Umbilical cord (tissue), 2 donors: ENCODE data around the gene HERC2. TPM values are rescaled to one million over a fixed set of nuclear protein-coding genes. Genes with fewer than 3 reads are reported as not detected.

Source experiments
- DNase-seq: peaks from one replicate; pipeline ENCODE4 v3.0.0-alpha.2; 2015; ENCODE audit warnings: low spot score
- total RNA-seq: library from RNA; depleted of rRNA; stranded (reverse); fragments of >200 nt; gene quantifications from one replicate; pipeline ENCODE4 v1.2.3, GENCODE V29; 2014; ENCODE audit warnings: low replicate concordance; ENCODE audit not compliant: insufficient read depth

Gene HERC2
- total RNA-seq, 1 donor from 2014 or later: 43.8 TPM

DNA sequence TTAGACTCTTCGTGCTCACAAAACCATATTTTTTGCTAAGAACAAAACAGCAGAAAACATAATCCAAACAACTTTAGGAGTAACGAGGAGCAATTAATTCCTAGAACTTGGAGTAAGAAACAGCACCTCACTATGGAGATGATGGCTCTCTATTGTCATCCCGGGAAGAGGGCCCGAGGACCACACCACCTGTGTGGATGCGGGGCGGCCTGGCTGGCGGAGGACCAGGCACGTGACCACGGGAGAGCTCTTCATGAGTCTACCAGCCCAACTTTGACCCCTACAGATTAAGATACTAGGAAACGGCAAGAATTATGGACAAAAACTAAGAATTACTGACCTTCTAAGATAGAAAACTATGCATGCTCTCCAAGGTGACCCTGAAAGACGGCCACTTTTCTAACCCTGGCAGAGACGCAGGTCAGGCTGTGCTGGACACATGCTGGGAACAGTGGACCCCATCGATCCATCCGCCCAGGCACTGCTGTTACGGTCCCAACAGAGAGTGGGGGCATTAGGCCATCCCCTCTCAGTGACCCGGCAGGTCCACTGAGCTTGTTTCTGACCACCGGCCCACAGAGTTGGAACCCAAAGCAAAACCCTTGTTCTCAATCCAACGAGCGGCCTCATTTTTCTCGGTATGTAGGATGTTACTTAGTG, 209.7 kb downstream of the HERC2 start:
- no peak for DNase-seq

DNA sequence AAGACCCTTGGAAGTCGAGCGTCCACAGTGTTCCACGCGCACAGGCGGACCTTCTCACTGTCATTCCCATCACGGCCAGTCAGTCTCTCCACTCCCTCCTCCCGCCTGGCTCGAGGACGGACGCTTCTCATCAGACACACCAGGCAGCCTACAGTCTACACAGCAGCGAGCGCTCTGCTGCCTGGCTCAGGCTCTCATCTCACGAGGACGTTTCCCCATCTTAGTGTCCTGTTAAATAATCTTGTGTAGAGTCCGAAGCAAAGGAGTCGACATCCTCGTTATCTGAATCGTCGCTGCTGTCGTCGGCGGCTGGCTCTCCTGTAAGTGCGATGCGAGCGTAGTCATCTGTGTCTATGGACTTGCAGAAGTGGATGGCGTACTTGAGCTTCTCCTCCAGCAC, 210.4 kb downstream of the HERC2 start:
- no peak for DNase-seq

DNA sequence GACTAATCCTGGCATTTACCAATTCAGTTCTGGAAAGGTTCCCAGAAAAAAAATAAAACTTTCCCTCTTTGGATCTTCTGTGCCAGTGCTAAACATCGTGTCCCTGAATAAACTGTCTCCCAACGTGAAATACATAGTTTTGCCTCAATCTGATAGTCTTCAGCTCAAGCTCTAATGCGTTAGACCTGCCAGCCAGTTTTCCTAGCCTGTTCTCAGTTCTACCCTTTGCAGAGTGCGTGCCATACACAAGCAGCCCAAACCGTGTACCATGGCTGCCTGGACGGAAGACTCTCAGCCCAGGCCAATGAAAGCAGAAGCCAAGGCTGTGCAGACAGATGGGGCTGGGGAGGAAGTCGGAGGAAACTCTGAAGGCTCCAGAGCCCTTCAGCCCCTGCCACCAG, 211.5 kb downstream of the HERC2 start:
- DNase-seq: no peak

DNA sequence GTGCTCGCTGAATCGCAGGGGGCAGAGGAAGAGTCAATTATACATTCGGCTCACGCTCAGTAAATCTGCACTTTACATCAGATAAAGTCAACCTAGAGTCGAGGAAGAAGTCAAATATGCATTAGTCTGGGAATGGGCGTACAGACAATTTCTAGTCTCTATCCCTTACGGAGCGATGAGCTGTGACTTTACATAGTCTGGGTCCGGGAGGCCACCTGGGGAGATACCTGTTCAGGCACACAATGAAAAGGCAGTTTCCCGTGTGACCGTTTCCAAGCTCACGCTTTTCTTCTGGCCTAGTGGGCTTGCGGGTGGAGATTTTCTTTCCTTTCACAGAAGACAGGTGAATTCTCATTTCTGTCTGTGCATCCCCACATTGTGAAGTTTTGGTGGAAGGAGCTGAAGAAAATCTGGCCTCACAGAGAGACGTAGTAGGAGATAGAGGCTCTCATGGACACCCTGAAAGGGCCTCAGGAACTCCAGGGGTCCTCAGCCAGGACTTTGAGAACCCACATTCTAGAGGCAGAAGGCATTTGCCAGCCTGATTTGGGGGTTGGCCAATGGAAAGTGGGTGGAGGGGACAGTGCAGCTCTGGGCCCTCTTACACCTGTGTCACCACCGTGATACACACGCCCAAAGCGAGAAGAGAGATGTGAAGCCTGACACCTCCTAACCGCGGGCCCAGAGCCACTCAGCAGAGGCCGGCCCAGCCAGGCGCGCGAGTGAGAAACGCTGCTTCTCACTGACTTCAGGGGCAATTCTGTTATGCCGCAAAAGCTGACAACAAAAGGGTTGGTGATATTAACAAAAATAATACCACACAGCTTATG, 212.1 kb downstream of the HERC2 start:
- no peak for DNase-seq

DNA sequence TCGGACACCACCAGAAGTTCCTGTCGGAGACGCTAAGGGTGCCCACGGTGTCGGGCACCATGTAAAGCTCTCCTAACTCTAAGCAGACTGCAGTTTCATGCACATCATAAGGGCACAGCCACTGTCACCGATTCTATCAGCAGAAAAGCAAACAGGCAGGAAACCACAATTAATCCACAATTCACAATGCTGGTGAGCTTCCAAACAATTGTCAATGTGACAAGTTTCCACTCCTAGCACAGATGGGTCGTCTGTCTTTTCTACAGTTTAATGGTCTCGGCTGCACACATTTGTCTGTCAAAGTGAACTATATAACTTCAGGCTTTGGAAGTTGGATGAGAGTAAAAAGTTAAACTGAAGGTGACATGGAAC, 214.1 kb downstream of the HERC2 start:
- no peak for DNase-seq

DNA sequence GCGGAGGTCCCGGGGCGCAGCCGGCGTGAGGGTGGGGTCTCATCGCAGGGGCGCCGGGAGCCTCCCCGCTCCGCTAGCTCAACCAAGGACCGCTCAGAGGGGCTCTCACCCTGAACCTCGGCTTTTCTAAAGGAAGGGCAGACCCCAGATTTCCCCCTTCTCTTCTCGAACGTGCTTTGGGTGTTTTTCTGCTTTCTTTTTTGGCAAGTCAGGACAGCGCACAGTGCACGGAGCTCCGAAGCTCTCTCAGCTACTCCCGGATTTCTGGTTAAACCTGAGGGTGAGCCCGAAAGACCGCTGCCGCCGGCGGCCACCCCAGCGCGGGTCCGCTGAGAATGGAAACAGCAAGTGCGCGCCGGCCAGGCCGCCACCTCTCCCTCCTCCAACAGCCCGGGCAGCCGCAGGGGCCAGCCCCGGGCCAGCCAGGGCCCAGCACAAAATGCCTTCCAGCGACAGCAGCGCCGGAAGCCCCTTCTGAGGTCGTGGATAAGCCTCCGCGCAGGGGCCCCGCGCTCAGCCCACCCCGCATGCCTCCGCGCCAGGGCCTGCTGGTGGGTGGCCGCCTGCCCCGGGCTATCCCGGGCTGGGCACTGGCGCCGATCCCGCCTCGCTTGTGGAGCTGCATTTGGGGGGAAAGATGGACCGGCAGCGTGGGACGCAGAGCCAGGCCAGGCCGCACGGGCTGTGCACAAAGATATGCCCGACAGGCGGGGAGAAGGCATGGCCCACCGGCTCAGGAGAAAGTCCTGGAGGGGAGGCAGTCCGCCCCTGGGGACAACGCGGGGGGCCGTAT, 214.7 kb downstream of the HERC2 start:
- peak; percentile 28 for DNase-seq

DNA sequence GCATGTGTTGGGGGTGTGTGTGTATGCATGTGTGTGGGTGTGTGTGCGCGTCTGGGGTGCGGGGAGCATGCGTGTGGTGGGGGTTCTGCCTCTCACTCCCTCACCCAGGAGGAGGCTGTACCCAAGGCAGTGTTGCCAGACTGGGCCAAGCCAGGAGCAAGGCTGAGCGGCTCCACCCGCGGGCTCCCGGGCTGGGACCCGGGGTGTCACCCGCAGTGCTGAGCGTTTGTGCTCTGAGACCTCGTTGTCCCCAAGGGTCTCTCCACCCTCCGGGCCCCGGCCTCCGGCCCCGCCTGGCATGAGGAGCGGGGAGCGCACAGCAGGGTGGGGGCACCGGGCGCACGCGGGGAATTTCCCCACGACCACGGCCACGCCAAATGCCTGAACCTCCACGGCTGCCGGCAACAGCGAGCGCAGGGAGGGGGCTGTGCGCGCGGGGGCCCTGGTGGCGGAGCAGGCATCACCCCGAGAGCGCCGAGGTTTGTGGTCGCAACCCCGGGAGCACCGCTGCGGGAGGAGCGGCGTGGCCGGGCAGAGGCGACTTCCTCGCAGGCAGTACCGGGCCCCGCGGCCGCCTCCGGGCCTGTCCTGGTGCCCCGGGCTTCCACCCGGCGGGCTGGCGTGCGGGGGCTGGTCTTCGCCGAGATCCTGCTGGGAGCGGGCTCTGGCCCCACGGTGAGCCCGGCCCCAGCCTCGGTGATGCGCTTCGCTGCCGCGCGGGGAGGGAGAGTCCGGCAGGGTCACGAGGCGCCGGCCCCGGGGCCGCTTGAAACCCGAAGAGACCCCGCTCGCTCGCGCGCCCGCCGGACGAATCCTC, 215.5 kb downstream of the HERC2 start:
- DNase-seq: no peak

DNA sequence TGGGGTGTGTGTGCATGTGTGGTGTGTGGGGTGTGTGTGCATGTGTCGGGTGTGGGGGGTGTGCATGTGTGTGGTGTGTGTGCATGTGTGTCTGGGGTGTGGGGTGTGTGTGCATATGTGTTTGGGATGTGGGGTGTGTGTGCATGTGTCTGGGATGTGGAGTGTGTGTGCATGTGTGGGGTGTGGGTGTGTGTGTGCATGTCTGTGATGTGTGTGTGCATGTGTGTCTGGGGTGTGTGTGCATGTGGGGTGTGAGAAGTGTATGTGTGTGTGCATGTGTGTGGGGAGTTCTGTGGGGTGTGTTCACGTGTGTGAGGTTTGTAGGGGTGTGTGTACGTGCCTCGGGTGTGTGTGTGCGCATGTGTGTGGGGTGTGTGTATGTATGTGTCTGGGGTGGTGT, 216.2 kb downstream of the HERC2 start:
- no peak for DNase-seq

DNA sequence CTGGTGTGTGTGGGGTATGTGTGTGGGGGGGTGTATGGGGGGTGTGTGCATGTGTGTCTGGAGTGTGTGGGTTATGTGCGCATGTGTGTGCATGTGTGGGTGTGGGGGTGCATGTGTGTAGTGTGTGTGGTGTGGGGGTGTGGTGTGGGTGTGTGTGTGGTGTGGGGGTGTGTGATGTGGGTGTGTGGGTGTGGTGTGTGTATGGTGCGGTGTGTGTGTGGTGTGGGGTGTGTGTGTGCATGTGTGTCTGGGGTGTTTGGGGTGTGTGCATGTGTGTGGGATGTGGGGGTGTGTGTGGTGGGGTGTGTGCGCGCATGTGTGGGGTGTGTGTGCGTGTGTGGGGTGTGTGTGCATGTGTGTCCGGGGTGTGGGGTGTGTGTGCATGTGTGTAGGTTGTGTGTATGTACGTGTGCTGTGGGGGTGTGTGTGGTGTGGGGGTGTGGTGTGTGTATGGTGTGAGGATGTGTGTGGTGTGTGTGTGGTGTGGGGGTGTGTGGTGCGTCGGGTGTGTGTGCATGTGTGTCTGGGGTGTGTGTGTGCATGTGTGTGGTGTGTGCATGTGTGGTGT, 216.7 kb downstream of the HERC2 start:
- DNase-seq: no peak

DNA sequence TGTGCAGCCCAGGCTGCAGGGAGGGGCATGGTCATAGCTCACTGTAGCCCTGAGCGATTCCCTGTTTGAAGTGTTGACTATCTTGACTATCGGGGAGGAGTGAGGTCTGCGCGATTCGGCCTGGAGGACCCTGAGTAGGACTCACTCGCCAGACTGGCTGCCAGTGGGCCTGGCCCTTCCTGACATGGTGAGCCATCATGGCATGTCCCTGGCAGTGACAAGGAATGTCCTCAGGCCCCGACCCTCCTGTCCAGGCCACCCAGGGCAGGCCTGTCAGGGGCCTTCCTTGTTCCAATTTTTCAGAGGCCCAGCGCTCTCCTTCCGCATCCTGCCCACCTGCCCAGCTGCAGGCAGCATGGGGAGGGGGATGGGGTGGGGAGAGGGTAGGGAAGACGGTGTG, 217.7 kb downstream of the HERC2 start:
- DNase-seq: no peak

DNA sequence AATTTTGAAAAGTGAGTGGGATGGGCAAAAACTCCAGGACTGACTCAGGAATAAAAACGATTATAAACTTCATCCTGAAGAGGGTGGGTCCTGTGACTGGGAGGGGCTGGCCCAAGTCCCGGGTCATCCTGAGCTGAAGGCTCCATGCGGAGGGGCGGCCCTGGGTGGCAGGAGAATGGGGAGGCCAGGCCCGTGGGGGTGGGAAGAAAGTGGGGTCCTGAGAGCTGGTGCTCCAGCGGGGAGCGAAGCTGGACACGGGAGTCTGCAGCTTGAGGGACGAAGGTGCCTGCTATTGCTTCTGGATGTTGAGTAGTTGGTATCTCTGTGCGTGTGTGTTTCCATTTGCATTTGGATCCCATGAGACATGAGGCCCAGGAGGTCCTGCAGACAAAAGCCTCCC, 218.1 kb downstream of the HERC2 start:
- DNase-seq: no peak

DNA sequence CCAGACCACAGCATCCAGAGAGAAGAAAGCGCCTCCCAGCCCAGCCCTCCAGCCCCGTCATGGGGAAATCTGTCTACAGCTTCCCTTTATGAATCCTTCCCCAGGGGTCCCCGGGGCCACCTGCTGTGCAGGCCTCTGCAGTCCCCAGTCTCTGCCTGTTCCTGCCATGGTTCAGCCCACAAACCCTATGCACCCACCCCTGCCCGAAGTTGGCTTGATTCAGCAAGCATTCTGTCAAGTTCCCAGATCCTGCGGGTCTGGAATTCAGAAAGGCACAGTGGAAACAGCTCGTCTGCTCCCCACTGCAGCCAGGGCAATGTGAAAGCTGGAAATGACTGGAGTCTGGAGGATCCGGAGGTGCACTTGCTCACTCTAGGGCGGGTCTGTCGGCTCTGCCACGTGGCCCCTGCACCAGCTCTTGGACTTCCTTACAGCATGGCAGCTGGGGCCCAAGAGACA, 220.0 kb downstream of the HERC2 start:
- no peak for DNase-seq

DNA sequence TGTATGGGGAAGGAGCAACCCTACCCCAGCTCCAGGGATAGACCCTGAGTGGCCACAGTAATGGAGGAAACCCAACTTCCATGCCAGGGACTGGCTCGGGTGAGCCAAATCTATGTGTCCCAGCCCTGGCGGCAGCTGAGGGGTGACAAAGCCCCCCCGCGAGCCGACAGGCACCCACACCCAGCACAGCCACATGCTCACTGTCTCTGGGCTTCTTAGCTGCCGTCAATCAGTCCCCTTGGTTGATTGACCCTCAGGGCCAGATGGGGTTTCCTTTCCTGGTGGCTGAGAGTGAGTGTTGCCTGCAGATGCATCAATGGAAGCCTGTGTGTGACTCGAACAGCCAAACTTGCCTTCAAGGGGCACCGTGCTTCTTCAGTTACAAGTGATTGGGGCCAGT, 220.8 kb downstream of the HERC2 start:
- DNase-seq: no peak

DNA sequence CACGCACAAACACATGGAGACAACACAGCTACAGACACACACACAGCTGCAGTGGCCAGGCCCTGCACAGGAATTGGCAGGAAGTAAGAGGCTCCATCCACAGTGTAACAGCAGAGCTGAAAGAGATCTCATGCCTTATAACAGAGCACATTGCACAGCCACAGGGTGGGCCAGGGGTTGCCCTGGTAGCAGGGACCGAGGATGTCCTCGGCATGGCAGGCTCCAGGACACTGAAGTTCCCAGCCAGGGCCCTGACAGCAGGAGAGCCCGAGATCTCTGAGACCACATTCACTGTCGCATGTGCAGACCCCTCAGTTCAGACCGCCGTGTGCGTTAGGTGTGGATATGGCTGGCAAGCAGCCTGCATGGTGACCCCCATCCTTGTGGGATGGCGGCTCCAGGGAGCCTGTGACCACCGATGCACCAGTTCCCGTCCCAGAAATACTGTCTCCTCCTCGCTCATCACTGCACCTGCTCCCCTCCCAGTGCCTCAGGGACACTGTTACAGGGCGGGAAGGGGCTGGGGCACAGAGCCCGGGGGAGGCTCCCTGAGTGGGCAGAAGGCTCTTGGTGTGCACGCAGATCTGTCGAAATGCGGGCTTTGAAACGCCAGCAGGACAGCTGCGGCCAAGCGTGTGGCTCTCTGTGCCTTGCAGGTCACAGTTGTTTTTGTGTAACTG, 221.3 kb downstream of the HERC2 start:
- no peak for DNase-seq

DNA sequence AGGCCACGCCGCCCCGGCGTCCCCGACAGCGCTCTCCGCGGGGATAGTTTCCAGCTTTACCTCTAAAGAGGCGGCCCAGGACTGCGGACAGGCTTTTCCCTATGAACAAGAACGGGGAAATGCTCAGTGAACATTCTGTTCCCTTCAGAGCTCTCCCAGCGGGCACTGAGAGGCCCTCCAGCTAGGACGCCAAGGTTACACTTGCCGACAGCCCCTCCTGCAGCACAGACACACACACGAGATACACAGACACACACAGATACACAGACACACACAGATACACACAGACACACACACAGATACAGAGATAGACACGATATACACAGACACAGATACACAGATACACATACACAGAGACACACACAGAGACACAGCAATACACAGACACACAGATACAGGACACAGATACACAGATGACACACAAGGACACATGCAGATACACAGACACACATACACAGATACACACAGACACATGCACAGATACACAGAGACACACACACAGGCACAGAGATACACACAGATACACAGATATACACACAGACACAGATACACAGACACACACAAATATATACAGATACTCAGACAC, 222.3 kb downstream of the HERC2 start:
- no peak for DNase-seq

DNA sequence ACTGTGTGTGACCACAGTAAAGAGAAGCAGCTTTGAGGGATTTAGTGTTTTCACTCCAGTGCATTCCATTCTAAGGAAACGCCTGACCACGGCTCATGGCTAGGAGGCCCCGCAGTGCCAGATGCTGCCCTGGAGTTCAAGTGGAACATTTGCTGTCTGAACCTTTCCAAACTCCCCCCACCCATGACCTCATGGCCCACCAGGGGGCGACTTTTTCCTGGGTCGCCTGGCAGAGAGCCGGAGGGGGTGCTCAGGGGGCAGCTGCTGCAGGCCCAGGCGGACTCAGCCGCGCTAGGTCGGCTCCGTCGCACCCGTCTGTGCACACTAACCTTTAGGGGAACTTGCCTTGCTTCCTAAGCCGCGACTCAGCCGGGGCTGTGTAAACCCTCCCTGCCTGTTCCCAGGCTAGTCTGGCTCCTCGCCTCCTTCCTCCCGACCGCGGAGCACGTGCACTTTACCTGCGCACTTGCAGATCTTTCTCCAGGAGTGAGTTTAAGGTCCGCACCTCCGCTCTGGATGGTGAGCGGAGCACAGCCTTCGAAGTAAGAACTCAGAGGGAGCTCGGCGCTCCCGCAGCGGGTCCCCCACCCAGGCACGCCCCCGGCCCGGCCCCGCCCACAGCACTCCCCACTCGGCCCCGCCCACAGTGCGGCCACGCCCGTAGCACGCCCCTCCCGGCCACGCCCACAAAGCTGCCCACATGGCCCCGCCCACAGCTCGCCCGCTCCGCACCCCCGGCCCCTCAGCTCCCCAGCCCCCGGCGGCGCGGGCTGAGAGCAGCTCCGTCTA, 223.0 kb downstream of the HERC2 start, which contains the start of gene OCA2:
TSS of gene OCA2 (minus strand) at position 550 of the 789 bp plus-strand sequence. CDS start 17,441 bp downstream, outside the sequence.
- peak; percentile 91 for DNase-seq

DNA sequence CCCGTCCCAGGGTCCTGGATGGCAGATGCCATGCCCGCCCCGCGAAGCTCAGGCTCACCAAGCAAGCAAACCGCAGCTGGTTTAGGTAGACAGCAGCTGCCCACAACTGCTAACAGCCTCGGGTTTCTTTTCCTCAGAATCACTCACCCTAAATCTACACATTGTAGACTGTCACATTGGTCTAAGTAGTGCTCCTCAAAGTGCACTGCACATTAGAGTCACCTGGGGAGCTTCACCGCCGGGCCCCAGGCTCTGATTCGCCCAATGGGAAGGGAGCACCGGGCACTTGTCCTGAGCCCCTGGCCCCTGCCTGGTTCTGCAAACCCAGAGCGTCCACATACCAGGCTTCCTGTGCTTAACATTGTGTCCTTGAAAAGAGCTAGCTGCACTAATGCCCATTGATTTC, 223.6 kb downstream of the HERC2 start:
- no peak for DNase-seq

DNA sequence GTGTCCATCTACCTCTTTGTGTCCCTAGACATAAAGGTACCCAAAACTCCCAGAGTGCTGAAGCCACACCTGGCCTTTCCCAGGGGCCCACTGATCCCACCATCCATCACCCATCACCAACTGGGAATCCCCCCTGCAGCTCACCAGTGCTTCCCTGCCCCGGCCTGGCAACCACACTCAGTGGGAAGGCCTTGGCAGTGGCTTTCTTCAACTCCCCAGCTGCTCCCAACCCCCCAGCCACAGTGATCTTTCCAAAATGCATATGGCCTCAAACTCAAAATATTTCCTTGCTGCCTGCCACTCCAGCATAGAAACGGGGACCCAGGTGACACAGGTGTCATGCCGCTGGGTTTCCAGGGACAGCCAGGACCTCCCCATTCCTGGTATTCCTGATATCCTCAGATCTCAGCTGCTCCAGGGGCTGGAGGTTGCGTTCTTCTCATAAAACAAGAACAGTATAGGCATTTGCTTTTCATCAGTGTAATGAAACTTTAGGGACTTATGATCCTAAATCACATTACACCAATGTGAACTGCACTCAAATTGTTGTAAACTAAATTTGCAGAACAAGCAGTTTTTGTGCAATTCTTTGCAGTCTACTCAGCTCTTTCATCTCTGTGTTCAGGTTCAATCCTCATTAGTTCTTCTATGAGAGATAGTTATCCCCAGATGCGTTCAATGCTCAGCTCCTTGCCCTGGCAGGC, 224.2 kb downstream of the HERC2 start:
- DNase-seq: peak; percentile 19
